HG02840 (cell line): ENCODE results near the gene MIXL1.
"Not testable (repeated sequence)": the region's sequence is repeated elsewhere in the genome, so short reads cannot be mapped to it uniquely, and the experiment has no call there.

Experiments
- ATAC-seq: cut with Tn5 transposase; IDR thresholded peaks from one replicate; pipeline ENCODE4 v1.9.1; 2021; ENCODE audit warnings: mild to moderate bottlenecking, moderate library complexity, moderate number of reproducible peaks; ENCODE audit not compliant: unreplicated experiment, low FRiP score

MIXL1 gene

DNA sequence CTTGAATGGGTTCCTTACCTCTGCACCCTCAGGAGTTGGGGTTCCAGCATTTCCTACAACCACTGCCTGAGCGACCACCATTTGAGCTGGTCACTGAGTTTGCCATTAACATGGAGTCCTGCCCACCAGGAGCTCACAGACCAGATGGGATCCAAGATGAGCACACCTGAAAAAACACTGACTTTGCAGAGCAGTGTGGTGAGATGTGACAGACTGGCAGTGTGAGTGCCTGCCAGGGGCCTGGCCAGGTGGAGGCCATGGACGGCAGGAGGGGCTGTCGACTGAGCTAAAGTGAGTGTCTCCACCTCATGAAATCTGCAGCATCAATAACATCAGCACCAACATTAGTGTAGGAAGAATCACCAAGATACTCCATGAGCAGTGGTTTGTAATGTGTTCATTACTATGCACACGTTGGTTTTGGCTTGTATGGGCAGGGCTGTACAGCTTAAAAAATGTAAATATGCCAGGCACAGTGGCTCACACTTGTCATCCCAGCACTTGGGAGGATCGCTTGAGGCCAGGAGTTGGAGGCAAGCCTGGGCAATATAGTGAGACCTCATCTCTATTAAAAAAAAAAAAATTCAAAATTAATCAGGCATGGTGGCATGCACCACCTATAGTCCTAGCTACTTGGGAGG is 12.2 kb upstream of the MIXL1 start:
- ATAC-seq, result no peak

DNA sequence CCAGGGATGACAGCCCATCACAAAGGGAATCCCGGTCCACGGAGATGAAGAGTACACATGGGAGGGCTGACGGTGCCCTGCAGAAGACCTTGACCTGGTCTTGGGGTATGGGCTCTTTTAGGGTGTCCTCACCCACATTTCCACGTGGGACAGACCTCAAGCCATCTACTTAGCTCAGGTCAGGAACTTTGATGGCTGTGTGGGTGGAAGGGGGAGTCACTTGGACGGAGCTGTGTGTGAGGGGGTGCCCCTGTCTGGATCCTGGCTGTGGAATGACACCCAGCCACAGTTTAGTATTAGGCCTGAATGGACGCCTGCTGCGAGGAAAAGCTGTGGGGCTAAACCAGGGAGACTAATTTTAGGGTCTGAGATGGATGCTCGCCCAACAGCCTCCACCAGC is 10.9 kb upstream of the MIXL1 start:
- ATAC-seq, result no peak

DNA sequence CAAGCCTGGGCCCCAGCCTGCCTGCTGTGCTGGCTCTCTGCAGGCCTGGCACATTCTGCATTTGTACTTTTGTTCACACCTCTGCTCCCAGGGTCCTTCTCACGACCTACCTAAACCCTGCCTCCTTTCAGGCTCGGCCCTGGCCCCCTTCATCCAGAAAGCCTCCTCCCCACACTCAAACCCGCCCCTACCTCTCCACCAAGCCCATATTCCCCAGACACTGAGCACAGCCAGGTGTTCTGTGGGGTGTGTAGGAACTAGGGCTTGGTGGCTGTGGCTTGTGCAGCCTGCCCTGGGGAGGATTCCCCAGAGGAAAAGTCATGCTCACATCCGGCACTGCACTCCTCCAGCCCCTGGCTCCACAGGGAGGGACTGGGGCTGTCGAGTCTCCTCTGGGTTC is 8.2 kb upstream of the MIXL1 start:
- no peak for ATAC-seq

DNA sequence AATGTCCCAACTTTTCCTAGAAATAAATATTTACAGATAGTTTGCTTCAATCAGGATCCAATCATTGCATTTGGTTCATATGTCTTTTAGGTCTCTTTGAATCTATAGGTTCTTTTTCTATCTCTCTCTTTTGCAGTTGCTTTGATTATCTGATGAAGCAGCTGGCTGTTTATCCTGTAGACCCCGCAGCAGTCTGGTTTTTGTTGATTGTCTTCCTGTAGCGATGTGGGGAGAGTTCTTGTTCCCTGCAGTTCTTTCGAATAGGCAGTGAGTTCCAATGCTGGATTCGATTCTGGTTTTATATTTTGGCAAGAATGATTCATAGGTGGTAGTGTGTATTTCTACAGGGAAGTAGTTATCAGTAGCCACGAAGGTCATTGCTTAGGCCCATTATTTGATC is 7.4 kb upstream of the MIXL1 start:
- no peak for ATAC-seq

DNA sequence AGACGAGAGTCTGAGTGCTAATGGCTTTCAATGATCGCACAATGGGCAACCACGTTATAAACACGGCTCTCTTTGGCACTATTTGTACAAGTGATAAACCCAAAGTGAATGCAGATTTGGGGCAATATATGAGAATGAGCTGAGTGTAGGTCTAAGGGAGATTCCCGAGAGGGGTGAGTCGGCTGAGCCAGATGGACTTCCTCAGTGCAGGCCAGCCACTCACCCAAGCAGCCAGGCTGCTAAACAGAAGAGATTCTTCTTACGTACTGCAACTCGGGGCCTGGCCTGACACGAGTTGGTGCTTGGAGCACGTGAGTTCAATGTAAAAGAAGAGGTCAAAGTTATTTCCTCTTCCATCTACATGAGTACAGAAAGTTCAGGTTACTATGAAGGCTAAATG is 6.2 kb upstream of the MIXL1 start:
- no peak for ATAC-seq

DNA sequence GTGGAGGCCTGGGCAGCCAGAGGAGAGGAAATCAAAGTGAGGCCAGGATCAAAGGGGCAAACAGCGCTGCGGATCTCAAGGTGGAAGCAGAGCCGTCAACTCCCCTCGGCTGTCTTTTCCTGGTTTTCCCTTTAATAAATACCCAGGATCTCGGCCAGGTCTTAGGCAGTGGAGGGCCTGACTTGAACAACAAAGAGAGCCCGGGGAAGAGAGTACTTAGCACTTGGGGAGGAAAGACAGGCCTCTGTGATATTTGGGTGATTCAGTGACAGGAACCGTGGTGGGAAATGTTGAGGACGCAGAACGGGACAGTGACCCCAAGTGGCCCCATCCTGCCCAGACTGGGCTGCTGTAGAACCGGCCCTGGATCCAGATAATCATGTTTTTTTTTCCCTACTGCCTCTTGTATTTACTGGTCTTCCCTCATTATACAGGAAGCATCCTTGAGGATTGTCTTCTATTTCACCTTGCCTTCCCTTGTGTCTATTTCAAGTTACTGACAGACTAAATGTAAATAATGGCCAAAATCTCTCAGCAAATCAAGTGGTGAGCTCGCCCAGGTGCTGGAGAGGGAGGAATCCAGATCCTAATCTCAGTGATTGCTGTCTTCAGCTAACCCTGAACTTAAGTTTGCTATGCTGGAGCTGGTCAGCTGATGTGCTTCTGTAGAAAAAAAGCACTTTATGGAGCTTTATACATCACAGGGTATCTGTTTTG is 2.8 kb upstream of the MIXL1 start:
- ATAC-seq, result no peak

DNA sequence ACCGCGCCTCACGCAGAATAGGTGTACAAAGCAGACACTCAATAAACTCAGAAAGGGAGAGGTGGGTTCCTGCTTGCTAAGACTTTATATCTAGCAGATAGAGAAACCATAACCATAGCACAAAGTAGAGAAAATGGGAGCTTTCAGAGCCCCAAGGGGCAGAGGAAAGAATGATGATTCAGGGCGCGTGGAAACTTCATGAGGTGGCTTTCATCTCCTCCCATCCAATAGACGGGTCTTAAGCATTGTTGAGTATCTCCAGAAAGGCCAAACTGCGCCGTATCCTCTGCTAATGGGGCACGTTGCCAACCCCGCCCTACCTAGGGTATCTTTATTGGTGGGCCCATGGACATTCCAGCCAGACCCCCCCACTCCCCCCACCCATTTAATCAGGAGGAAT is 778 bp upstream of the MIXL1 start:
- no peak for ATAC-seq

DNA sequence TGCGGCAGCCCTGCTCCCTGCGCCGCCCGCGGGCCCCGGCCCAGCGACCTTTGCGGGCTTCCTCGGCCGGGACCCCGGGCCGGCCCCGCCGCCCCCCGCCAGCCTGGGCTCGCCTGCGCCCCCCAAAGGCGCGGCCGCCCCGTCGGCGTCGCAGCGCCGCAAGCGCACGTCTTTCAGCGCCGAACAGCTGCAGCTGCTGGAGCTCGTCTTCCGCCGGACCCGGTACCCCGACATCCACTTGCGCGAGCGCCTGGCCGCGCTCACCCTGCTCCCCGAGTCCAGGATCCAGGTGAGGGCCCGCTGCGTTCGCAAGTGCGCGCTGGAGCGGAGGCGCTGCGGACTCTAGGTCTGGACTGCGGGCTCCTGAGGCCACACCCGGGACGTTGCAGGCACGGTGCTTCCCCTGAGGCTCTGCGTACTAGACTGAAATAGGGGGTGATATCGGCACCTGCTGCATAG is 351 bp downstream of the MIXL1 start:
- ATAC-seq, result no peak

DNA sequence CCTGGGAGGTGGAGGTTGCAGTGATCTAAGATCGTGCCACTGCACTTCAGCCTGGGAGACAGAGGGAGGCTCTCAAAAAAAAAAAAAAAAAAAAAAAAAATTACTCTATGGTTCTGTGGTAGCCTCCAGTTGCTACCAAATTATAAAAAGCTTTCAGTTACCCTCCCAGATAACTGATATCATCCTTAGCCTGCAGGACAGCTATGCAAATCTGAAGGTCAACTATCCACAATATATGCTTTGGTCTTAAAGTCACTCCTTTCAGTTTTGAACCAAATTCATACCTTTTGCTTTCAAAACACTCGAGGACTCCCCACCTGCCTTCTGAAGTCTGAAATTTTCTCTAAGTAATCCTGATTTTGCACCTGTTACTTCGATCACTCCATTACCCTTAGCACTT is 3.1 kb downstream of the MIXL1 start:
- ATAC-seq, result no peak

DNA sequence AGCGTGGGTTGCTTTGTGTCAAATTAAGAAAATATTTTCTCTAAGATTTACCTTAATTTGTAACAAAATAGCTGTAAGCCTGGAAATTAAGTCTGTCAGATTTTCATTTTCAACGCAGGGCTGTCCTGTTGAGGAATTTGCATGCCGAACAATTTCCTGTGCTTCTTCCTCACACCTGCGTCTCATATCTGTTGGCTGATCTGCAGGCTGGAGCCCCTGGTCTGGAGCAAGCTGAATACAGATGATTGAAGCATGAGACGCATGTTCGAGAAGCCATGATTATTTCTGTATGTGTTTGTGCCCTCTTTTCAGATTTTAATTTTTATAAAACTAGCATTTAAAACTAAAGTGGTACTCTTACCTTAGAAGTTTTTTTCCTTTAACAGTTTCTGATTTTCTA is 9.8 kb downstream of the MIXL1 start:
- no peak for ATAC-seq

DNA sequence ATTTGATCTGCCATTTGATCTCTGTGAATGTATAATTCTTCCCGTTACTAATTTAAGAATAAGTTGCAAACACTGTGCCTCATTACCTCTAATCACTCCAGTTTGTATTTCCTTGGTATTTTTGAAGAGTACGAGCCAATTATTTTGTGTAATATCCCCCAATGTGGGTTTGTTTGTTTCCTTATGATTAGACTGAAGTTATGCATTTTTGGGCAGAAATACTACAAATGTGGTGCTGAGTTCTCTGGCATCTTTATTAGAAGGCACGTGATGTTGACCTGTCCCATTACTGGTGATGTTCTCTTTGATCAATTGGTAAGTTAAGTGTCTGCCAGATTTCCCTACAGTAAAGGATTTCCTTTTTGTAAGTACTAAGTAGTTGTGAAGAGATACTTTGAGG is 10.3 kb downstream of the MIXL1 start:
- ATAC-seq, result no peak

DNA sequence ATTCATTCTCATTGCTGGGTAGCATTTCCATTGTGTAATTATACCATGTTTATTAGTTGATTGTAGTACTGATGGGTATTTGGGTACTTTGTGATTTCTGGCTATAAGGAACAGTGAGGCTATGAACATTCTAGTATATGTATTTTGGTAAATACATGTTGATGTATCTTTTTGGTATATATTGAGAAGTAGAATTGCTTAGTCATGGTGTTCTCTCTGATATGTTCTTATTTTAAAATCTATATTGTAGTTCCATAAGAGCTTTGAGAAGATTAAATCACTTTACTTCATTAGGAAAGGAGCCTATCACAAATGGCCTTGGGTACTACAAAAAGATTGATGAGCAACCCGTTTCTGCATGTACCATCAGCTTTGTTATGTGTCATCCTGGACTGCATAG is 13.4 kb downstream of the MIXL1 start:
- no peak for ATAC-seq

DNA sequence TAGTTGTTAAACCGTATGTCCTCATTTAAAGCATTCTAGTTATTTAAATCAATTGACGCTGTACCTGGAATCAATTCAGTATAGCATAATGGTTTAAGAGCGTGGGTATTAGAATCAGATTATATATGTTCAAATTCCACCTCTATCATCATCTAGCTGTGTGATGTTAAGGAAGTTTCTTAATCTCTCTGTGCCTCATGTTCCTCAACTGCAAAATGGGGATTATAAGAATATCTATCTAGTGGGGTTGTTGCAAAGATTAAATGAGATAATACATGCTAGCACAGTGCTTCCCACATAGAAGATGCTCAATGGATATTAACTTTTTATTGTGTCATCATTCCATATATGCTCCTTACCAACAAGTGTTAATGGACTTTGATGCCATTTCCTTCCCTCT is 16.0 kb downstream of the MIXL1 start:
- ATAC-seq, result no peak

DNA sequence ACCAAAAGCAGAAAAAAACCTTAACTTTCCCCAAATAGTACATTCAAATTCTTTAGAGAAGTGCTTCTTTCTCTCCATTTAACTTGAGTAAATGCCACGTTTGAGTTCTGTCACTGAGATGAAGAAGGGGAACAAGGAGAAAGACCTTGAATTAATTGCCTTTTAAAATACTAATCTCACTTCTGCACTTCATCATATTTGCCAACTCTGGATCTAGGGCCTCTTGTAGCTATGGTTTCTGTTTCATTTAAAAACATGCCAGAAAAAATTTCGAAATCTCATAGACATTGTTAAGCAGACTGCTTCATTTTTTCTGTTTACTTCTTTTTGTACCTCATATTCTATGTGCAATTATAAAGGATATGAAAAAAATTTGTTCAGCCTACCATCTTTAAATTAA is 24.6 kb downstream of the MIXL1 start:
- ATAC-seq, result no peak

DNA sequence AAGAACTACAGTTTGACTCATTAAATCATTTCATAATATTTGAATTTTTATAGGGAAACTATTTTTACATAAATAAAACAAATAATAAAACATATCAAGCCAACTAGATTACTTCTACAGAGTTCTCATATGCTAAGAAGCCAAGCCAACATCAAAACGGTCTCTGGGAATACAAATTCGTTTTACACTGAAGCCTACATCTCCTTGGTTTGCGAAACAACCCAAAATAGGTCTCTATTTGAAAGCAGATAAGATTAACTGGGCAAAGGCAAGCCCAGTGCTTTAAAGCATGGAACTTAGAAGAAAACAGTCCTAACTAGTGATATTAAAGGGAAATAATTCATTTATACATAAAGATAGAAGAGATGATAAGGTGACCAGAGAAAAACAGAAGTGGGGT is 25.3 kb downstream of the MIXL1 start:
- no peak for ATAC-seq

DNA sequence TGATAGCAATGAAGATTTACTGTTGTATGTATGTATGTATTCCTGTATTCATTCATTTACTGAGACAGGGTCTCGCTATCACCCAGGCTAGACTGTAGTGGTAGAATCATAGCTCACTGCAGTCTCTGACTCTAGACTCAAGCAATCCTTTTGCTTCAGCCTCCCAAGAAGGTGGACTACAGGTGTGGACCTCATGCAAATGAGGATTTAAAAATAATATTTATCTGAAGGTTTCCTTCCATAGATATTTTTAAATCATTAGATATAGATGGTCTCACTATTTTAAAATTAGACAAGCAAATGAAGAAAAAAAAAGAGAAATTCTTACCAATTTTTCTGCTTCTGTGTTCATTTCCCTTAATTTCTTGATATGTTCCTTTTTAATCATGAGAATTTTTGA is 27.0 kb downstream of the MIXL1 start:
- ATAC-seq, result no peak

DNA sequence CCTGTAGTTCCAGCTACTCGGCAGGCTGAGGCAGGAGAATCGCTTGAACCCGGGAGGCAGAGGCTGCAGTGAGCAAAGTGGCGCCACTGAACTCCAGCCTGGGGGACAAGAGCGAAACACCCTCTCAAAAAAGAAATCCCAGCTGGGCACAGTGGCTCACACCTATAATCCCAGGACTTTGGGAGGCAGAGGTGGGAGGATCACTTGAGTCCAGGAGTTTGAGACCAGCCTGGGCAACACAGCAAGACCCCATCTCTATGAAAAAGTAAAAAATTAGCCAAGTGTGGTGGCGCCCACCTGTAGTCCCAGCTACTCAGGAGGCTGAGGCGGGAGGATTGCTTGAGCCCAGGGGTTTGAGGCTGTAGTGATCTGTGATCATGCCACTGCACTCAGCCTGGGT is 29.4 kb downstream of the MIXL1 start:
- ATAC-seq, result not testable (repeated sequence)

DNA sequence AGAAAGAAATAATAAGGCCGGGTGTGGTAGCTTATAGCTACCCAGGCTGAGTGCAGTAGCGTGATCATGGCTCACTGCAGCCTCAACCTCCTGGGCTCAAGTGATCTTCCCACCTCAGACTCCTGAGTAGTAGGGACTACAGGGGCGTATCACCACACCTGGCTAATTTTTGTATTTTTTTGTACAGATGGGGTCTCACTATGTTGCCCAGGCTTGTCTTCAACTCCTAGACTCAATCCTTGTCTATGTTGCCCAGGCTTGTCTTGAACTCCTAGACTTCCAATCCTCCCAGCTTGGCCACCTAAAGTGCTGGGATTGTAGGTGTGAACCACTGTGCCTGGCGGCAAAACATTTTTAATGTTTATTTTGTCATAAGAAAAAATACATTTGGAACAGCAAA is 30.5 kb downstream of the MIXL1 start:
- no peak for ATAC-seq

DNA sequence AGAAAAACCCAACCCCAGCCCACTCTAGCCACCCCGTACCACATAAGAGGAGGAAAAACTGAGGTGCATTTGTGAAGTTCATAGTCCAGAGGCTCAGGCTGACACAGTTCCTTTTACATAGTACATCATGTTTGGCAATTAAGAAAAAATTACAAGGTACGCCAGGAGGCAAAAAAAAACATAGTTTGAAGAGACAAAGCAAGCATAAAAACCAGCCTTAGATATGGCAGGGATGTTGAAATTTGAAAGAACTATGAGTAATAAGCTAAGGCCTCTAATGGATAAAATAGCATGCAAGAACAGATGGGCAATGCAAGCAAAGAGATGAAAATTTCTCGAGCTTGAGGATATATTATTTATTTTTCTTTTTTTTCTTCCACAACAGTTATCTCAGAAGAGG is 31.9 kb downstream of the MIXL1 start:
- no peak for ATAC-seq

DNA sequence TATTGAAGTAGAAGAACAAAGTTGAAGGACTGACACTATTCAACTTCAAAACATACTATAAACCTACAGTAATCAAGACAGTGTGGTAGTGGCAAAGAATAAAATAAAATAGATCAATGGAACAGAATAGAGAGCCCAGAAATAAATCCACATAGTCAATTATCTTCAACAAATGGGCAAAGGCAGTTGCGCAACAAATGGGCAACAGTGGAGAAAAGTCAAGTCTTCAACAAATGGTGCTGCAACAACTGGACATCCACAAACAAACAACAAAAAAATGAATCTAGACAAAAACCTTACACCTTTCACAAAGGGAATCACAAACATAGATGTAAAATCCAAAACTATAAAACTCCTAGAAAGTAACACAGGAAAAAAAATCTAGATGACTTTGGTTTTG is 38.4 kb downstream of the MIXL1 start:
- ATAC-seq, result no peak

DNA sequence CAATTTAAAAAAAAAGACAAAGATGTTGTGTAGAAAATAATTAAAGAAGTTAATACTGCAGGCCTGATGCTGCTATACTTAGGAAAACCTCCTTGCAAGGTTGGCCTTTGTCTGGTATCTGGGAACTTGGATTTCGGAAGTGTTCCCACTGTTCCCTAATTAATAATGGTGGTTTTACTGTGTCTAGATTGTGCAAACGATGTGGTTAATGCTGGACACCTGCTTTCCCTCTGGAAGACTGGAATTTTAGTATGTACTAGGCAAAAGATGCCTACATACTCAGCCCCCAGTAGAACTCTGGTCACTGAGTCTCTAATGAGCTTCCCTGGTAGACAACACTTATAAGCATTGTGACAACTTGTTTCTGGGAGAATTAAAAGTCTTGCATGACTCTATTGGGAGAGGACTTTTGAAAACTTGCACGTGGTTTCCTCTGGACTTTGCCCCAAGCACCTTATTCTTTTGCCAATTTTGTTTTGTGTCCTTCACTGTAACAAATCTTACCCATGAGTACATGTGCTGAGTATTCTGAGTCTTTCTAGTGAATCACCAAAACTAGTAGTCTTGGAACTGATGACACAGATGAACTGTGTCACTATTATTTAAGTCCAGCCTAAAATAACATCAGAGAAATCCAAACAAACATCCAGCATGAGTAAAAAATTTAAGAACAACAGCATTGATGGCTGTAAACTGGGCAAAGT is 45.1 kb downstream of the MIXL1 start:
- no peak for ATAC-seq
